UCSD-AML1 (cell line): ENCODE results near the gene ARSG.

Source experiments
- DNase-seq: peaks from one replicate; lab custom pipeline; 2025; ENCODE audit not compliant: unreplicated experiment; lab: John Stamatoyannopoulos, UW

Gene ARSG

DNA sequence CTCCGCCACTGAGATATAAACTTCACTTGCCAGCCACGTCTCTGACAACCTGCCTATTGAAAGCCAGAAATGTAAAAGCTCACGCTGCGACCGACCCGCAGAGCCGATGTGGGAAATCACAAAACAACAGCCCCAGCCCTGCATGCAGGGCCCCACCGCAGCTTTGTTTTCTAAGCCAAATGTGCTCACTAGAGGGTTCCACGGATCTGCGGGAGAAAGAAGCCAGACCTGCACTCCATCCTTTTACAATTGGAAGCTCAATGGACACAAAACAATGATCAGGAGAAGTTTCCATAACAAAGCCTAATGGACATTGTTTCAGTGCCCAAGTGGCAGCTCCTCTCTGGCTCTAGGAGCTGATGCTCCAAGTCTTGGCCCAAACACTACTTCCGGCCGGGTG lies 132.9 kb downstream of the ARSG start:
- DNase-seq: no peak

DNA sequence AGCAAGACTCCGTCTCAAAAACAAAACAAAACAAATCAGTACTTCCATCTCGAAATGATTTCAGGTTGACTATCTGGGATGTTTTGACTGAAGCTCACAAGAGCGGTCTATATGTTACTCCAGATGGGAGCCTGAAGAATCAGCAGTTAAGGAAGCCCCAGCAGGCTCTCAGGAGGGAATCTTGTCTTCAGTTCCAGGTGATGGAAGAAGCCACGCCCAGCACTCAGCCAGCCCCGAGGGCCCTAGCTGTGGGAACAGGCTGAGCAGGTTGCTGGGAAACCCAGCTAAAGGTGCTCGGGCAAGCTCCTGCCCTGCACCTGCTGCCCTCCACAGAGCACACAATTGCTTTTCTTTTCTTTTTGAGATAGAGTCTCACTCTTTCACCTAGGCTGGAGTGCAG lies 133.6 kb downstream of the ARSG start:
- no peak for DNase-seq

DNA sequence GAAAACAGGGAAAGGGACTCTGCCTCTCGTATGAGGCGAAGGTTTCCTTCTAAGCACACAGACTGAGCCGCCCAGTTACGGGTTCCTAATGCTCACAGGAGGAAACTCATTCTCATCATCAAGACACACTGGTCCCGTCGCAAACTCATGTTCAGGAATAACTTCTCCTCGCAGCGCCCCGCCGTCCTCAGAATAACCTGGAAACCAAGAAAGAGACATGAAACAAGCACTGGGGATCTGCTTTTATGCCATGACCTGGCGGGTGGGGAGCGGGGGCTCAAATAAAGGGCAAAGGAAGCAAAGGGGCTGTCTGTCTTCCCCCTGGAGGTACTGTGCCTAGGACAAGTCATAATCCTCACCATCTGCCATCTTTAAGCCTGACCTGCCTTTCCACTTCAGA lies 134.7 kb downstream of the ARSG start:
- DNase-seq: no peak

DNA sequence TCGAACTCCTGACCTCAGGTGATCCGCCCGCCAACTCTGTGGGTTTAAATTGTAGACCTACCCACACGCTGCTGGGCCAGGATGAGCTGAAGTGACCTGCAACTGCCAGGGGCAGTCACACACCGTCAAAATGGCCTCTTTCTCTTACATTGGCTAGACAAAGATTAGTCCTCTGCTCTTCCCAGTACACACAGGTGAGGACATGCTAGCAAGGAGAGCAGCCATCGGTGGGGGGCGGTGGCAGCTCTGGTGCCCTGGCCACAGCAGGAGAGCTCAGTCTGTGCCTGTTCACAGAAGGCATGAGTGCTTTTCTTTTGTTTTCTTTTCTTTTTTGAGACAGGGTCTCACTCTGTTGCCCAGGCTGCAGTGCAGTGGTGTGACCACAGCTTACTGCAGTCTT lies 136.3 kb downstream of the ARSG start:
- no peak for DNase-seq

DNA sequence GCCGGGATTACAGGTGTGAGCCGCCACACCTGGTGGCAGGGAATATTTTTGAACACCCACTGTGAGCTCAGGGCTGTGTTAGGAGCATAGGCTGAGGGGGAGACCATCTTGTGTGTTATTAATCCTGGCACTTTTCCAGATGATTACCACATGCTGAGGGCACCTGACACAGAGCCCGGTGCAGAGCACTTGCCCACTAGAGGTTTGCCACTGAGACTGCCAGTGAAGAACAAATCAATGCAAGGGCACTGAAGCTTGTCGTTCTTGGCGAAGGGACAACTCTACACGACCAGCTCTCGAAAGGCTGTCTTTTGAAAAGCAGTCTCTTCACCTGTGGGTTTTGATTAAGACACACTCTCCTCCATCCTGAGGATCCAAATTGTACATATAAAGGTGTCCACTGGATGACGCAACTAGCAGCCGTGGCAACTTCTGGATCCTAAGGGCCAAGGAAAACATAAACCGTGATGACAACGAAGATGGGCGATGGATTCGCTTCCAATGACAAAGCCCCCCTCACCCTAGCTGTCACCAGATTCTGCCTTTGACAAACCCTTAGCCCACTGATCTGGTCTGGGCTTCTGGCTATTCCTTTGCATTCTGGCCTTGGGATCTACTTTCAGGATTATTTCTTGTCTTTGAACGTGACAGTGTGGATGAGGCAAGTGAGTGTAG lies 137.3 kb downstream of the ARSG start:
- no peak for DNase-seq

DNA sequence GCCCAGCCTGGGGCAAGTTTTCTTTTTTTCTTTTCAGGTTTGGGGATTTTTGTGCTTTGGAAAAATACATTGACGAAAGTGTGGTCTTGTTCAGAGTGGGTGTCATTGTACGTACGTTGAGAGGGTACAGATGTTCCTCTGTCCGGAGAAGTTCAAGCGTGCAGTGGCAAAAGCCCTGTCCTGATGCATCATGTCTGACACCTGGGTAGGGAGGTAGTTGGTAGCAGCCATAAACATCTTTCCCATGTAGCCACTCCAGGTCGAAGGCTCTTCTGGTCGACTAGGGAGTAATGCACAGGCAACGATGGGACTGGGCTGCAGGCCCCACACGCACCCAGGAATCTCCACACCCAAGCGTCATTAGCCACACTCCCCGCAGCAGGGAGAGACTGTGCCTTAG lies 138.6 kb downstream of the ARSG start:
- DNase-seq: no peak

DNA sequence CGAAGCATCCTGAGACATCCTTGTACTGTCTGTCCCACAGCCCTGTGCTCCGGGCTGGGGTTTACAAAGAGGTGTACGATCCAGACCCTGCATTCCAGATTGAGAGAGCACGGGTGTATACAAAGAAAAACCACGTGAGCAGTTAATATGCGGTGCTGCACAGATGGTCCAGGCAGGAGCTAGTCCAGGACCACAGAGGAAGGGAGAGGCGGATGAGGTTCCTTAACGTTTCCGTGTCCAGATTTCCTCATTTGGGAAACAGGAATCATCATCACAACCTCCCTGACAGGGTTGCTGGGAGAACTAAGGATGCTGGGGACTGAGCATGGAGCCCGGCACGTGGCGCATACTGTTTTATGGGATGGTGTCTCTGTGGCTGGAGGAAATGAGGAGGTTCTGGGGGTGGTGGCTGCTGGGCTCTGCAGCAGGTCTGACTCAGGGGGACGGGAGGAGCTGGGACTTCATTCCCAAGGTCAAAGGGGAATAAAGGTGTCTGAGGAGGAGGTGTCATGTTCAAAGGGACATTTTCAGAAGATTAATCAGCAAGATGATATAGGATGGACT lies 139.8 kb downstream of the ARSG start:
- DNase-seq: no peak

DNA sequence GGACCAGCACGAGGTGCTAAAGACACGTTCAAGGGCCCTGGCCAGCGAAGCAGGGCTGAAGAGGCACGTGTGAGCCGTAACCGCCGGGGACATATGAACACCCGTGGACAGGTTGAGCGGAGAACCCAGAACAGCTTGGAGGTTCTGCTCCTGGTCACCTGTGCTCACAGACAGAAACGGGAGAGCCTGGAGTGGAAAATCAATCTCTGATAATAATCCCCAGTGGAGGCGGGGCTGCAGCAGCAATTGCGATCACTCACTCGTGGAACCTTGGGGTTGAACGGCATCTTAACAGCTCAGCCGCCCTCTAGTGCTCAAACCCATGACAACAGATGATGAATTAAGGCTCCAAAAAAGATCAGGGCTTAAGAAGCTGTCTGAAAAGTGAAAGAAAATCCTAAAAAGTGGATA lies 140.4 kb downstream of the ARSG start:
- DNase-seq: no peak

DNA sequence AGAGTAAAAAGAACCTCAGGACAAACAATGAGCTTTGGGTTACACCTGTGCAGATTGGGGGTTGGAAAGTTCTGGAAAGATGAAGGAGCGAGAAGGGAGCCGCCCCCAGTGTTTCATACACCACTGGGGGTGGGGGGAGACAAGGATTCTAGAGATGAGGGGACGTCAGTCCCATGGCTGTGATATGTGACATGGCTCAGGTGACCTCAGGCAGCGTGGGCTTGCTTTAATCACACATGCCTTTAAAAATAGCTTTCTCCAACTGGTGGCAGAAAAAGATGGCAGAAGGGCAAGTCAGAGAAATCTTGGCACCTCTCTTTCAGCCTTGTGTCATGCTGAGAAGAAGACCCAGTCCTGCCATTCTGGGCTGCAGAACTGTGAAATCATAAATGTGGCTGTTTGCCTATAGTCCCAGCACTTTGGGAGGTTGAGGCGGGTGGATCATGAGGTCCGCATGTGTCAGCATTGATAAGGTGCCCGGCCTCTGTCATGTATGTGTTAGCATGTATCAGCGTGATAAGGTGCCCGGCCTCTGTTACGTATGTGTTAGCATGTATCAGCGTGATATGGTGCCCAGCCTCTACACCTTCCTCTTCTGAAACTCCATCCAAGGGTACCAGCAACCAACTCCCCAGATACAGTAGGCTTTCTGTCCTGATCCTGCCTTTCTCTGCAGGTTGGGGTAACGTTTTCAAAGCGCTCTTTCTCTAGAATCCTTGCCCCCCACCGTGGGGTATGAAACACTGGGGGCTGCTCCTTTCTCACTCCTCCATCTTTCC lies 141.0 kb downstream of the ARSG start:
- DNase-seq: no peak

DNA sequence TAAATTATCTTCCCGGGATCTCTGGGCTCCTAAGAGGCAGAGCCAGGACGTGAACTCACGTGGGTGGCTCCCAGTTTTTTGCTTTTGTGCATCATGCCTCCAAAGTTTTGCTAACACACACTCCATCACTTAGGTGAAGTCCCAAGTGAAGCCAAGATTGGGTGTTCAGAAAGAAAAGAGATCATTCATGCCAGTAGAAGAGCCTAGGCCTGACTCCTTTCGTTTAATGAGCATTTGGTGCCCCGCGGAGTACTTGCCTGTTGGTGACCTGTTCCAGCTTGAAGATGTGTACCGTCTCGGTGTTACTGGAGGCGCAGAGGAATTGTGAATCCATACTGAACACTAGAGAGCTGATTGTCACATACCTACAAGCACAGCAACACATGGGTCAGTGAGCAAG lies 141.9 kb downstream of the ARSG start:
- no peak for DNase-seq

DNA sequence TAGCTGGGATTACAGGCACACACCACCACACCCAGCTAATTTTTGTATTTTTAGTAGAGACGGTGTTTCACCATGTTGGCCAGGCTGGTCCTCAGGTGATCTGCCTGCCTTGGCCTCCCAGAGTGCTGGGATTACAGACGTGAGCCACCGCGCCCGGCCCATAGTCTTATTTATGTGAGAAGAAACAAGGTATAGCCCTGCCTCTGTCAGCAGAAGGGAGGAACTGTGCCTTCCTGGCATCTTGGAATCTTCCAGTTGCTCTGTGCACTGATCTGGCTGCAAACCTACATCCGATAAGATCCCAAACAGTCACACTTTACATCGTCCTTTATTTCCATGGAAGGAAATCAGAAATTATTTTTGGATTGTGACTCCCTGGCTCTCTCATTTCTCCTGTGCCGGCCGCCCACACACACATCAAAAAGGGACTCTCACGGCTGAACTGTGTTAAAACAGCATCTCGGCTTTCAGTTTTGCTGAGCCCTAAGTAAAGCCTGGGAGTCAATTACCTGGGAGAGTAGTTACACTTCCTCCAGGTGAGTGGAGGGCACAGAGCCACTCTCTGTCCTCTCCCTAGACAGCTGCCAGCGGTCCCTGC lies 142.7 kb downstream of the ARSG start:
- no peak for DNase-seq

DNA sequence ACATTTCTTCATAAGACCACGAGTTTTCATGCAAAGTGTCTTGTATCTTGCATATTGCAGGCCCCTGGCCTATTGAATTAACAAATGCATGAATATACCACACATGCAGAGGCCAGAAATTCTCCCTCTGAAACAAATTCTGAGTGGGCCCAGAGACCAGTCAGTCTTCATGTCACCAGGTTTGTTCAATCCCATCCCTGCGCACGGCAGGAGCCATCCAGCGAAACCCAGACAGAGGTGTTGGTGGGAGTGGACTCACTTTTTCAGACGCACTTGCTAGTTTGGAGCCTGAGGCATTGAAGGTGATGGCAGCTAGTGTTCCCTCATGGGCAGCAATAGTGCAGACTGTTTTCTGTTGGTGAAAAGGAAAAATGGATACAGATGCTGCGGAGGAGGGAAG lies 144.1 kb downstream of the ARSG start:
- DNase-seq: no peak

DNA sequence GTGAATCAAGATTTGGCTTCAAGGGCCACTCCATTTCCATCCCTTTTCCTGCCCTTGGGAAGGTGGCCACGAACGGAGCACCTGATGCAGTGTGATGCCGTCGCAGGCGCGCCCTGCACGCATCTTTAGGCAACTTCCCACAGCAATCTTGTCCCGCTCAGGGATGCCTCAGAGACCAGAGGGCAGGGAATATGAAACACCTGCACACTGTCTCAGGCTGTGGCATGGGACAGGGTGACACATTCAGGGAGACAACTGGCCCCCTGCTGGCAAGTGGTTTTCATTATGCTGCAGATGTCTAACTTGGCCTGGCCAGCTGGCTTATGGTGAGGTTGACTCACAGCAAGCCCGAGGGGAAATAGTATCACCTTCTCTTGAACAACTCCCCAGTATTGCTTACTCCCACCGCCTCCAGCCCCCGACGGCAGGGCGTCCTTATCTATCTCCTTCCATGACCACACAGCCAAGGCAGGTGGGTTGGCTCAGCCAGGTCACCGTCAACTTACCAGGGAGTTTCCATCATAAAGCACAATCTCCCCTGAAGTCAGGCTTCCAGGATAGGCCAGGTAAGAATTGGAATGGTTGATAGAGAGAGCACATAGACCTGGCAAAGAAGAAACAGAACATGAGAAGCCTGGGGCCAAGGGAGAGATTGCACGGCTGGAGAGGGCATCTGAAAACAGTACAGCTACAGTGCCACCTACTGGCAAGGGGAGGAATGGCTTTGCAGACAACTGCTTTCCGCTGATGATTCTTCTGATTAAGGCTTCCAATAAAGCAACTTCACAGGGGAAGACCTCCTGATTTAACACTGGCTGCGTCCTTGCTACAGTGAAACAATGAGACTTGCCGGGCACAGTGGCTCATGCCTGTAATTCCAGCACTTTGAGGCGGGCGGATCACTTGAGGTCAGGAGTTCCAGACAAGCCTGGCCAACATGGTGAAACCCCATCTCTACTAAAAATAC lies 144.9 kb downstream of the ARSG start:
- DNase-seq: peak; percentile 70

DNA sequence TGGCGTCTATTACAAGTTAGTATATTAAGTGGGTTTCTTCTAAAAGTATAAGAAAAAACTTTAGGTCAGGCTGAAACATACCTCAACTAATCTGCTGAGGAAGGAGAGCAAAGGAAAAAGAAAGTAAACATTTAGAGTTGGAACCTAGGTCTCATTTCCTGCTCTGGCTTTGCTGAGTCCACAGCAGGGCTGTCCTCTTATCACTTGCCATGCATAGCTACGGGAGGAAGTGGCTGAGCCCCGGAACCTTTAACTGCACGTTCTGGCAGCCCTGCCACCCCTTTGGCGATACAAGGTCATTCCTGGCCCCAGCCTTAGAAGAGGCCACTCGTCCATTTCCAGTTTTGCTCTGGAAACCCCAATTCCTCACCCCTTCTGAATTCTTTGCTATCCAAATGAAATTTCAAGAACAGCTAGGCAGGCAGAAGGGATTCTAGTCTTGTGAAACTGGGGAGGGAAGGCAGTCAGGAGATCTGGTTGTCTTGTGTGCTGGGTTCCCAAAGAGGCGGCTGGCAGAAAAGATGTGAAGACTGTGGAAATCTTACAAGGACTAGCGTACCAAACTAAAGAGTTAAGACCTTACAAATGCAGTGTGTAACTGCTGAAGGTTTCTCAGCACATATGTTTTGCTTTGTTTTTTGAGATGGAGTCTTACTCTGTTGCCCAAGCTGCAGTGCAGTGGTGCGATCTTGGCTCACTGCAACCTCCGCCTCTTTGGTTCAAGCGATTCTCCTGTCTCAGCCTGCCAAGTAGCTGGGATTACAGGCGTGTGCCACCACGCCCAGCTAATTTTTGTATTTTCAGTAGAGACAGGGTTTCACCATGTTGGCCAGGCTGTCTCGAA lies 146.9 kb downstream of the ARSG start:
- DNase-seq: peak; percentile 79

DNA sequence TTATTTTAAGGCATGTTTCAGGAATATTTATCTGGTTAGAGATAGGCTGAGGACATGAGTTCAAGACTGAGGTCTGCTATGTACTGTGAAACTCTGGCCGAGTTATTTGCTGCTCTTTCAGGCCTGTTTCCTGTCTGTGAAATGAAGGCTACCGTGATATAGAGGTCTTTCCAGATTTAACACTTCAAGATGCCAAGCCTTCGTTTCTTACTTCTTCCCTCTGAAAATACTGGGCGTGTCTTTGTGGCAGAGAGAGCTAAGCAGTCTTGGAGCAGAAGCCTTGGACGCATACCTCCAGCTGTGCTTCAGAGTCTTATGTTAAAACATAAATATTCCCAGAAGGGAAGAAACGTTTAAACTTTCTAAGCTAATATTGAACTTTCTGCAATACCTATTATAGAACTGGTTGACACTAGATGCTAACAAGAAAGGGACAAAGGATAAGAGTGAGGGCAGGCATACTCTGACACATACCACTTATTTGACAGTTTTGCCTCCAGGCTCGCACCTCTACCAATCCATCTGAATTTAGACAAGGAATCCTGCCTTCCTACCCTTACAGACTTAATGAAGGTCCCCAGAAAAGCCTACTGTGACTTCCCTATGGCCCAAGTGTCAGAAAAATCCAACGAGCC lies 148.5 kb downstream of the ARSG start:
- DNase-seq: no peak

DNA sequence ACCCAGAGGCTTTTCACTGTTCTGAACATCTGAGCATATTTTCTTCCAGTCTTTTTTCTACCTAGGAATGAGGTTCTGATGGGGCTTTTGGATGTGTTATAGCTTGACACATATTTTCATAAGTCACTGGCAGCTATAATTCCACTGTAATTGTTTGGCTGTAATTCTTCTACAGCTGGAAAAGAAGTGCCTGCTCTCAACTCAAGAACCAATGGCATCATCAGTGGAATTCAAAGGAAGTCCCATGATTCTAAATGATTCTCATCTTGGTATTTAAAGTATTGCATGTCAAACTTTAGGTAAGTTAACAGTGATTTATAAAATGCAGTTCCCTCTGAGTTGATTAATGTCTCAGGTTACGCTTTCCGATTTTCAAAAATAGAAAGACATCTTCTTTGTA lies 149.2 kb downstream of the ARSG start:
- DNase-seq: no peak

DNA sequence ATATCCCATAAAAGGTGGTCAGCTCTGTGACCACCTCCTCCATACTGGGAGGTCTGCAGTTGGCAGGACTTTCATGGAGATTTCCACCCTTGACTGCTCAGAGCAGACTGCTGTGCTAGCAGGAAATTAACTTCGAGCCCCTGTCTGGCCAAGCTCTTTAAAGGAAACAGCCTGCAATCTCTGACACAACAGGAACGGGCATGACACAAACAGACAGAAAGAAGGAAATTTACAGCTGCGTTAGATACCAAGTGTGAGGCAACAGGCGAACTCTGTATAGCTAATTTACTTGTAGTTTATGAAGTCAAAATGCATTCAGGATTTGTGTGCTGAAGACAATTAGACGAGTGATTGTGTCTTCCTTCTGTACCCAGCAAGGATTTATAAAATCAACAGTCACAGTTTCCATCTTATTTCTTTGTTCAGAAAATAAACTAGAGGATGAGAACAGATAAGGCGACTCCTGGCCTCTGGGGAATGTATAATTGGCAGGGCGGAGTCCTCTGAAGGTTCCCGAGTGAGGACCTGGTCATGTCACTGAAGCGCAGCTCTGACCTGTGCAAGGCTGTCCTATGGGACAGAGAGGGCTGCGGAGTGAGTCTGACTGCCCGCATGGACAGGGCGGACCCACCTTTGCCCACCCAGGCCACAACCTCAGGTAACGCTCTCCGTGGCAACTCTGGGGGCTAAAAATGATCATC lies 149.9 kb downstream of the ARSG start:
- peak; percentile 42 for DNase-seq

DNA sequence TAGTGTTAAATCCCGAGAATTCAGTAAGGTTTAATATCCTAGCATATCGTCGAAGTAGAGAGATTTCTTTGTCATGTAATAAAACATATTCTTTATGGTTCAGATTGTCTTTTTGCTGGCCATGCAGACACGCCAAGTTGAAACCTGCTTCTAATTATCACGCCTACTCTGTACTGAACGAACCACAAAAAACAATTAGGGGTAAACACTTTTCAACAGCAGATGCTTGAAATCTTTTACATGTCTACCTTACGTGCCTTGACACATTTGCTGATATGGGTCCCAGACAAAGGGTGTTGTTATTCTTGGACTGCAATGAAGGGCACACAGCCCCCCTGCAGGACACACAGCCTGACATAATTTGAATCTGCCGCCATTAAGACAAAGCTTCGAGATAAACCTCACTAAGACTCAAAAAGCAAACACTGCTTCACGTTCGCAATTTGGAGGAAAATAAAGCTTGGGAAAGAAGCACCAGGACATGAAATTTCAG lies 152.7 kb downstream of the ARSG start:
- DNase-seq: no peak

DNA sequence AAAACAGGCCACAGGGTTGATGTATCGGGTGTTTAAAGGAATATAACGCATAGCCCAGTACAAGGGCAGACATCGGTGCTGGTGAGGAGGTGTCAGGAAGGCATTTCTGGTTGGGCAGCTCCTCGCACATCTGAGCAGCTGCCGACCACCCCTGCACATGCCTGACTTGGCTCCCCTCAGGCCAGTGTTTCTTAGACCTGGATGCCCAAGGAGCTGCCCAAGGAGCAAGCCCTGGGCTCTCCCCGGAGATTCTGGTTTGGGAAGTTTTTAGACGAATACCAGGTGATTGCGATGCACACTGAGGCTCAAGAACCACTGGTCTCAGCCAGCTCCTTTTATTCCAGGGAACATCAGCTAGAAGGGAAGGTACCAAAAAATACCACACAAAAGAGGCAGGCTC lies 154.4 kb downstream of the ARSG start:
- no peak for DNase-seq
